Measurements from ENCODE around the gene EXOC2. TPM values are rescaled to one million over a fixed set of nuclear protein-coding genes. Genes with fewer than 3 reads are reported as not detected.

The EXOC2 gene
- total RNA-seq, 1 experiment from 2014 or later = 24.5 TPM

GRCh38 chr6:680666-681340 is 12.1 kb downstream of the EXOC2 start (continued):
- TF ChIP-seq ZBTB33 (IDR thresholded peaks at IDR 0.05; ENCODE audit: extremely low read depth, insufficient replicate concordance, low read length) = no peak
- no peak for TF ChIP-seq ELF1 (IDR thresholded peaks at IDR 0.05; ENCODE audit: borderline replicate concordance, low read depth)

GRCh38 chr6:680251-680650 is 12.7 kb downstream of the EXOC2 start:
- intact Hi-C loops (cut with micrococcal nuclease) = no loop called here
- Histone ChIP-seq H3K4me2 (ENCODE audit: low read length) (no peak overlapping the region), H3K27ac (ENCODE audit: low read depth, low read length) (no peak overlapping the region), H3K9me2 (ENCODE audit: insufficient read depth) (no peaks in the 10 kb centered on the region), H2AFZ (ENCODE audit: low read depth, low read length, poor library complexity, severe bottlenecking) (no peak overlapping the region), H3K4me1 (ENCODE audit: control insufficient read depth in 1 of 2, insufficient read depth in 2 of 2, low read length in 2 of 2) (peaks cover 0 to 8% of the 10 kb centered on the region in 2 experiments; a peak in 2 of 4 replicates), H3K4me3 (replicated peaks in 1 of 2; ENCODE audit: low read depth in 1 of 2, low read length in 2 of 2) (no peak overlapping the region), H3K9ac (ENCODE audit: low read length) (no peak overlapping the region), H3K36me3 (ENCODE audit: control insufficient read depth in 1 of 2, insufficient read depth in 2 of 2, low read length in 2 of 2) (no peaks in the 10 kb centered on the region), H3K79me2 (ENCODE audit: insufficient read depth, low read length) (peaks cover 74% of the 10 kb centered on the region), H4K20me1 (ENCODE audit: insufficient read depth) (no peaks in the 10 kb centered on the region), H3K27me3 (ENCODE audit: insufficient read depth, low read length) (no peaks in the 10 kb centered on the region), H3K9me3 (ENCODE audit: control insufficient read depth in 1 of 2, insufficient read depth in 1 of 2, low read depth in 1 of 2, low read length in 2 of 2) (no peaks in the 10 kb centered on the region)
- ChIA-PET RAD21 (ENCODE audit: low non-redundant PET in 1 of 2, low total read pairs in 2 of 2, uncharacterized antibody in 2 of 2, unreplicated experiment in 2 of 2) (no interaction called here), POLR2A (no interaction called here), CTCF (no interaction called here)
- ATAC-seq (no peak), DNase-seq (ENCODE audit: low read depth, low spot score) (no peak)
- no TSS peak for BruUV-seq (replicated peaks)
- TF ChIP-seq MAX (IDR thresholded peaks at IDR 0.05) (no peak), POLR2AphosphoS5 (IDR thresholded peaks at IDR 0.05; ENCODE audit: low read depth, low read length) (no peak), SIN3A (IDR thresholded peaks at IDR 0.05; ENCODE audit: low read depth) (no peak), FOSL1 (IDR thresholded peaks at IDR 0.05; ENCODE audit: low read depth) (no peak), RAD21 (IDR thresholded peaks at IDR 0.05; ENCODE audit: low read depth) (no peak), ZBTB33 (IDR thresholded peaks at IDR 0.05; ENCODE audit: extremely low read depth, insufficient replicate concordance, low read length) (no peak), REST (IDR thresholded peaks at IDR 0.05; ENCODE audit: low read depth) (no peak), EZH2phosphoT487 (IDR thresholded peaks at IDR 0.05; ENCODE audit: borderline replicate concordance) (no peak), ELF1 (IDR thresholded peaks at IDR 0.05; ENCODE audit: borderline replicate concordance, low read depth) (no peak), ZNF274 (IDR thresholded peaks at IDR 0.05; ENCODE audit: low read depth, low read length) (no peak), EZH2 (IDR thresholded peaks at IDR 0.05) (no peak), EGR1 (IDR thresholded peaks at IDR 0.05; ENCODE audit: low read depth) (no peak), ATF3 (IDR thresholded peaks at IDR 0.05) (no peak), CEBPB (IDR thresholded peaks at IDR 0.05; ENCODE audit: low read depth) (no peak), YY1 (IDR thresholded peaks at IDR 0.05; ENCODE audit: extremely low read depth, insufficient replicate concordance, low read depth, low read length) (no peak), JUND (IDR thresholded peaks at IDR 0.05) (no peak)

All from HCT116 (cell line).